Sigmoid colon (tissue), 4 donors: ENCODE results near the gene FOXD2.

Source experiments
- EP300 ChIP-seq, 4 donors: sonication (generic); formaldehyde crosslinking; IDR thresholded peaks; one replicate each; pipeline ENCODE4 v1.6.1; 2017; ENCODE audit warnings: antibody characterized with exemption in 4 of 4
- POLR2A ChIP-seq, 2 donors: fragments of 450-650 bp; IDR thresholded peaks; one replicate each; pipeline ENCODE4 v1.6.1; 2016; ENCODE audit warnings: antibody characterized with exemption in 2 of 2, mild to moderate bottlenecking in 2 of 2, moderate library complexity in 2 of 2
- POLR2AphosphoS5 ChIP-seq, 4 donors: sonication (generic); formaldehyde crosslinking; IDR thresholded peaks; one replicate each; pipeline ENCODE4 v1.6.1; 2017; ENCODE audit warnings: antibody characterized with exemption in 4 of 4
- TF ChIP-seq, protein P1 (sequence below), 4 experiments: fragments of 450-650 bp in 3 of 4; fragments of 200-600 bp in 1 of 4; IDR thresholded peaks; one replicate each; pipeline ENCODE4 v1.5.1; 2016 to 2019; ENCODE audit warnings: antibody characterized with exemption in 4 of 4, mild to moderate bottlenecking in 3 of 4, moderate library complexity in 2 of 4

DNA sequence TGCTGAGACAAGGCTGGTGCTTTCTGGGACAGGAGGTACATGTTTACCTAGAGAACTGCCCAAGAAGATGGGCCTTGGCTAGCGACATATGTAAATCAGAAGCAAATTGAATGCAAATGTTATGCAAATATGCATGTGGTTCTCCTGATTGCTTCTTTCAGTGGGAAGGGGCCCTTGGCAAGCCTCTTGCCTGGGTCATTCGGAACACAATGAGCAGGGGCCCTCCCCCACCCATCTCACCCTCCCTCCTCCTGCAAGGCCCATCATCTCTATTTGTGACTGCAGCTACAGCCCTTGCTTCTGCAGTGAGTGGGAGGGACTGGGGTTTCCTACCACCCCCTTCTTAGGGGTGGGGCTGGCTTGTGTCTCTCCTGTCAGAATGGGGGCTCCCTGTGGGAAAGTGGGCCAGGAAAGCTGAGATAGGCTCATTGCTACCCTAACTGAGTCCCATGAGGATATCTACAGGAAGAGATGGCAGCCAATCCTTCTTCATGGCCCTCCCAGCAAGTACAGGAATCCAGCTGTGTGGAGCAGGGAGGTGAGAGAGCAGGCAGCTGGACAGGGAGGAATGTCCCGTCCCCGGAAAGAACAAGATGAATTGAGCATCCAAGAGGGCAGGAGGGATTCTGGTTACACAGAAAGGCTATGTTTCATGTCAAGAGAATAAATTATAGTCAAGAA lies 31.0 kb downstream of the FOXD2 start:
- TF ChIP-seq, protein P1, sequence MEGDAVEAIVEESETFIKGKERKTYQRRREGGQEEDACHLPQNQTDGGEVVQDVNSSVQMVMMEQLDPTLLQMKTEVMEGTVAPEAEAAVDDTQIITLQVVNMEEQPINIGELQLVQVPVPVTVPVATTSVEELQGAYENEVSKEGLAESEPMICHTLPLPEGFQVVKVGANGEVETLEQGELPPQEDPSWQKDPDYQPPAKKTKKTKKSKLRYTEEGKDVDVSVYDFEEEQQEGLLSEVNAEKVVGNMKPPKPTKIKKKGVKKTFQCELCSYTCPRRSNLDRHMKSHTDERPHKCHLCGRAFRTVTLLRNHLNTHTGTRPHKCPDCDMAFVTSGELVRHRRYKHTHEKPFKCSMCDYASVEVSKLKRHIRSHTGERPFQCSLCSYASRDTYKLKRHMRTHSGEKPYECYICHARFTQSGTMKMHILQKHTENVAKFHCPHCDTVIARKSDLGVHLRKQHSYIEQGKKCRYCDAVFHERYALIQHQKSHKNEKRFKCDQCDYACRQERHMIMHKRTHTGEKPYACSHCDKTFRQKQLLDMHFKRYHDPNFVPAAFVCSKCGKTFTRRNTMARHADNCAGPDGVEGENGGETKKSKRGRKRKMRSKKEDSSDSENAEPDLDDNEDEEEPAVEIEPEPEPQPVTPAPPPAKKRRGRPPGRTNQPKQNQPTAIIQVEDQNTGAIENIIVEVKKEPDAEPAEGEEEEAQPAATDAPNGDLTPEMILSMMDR (IDR thresholded peaks at IDR 0.05) = no peak
- TF ChIP-seq POLR2AphosphoS5 (IDR thresholded peaks at IDR 0.05) = no peak
- no peak for TF ChIP-seq EP300 (IDR thresholded peaks at IDR 0.05)
- no peak for TF ChIP-seq POLR2A (IDR thresholded peaks at IDR 0.05)
